GM18868 (cell line): Measurements from ENCODE around the gene PARD3.
"Not testable (repeated sequence)": the region's sequence is repeated elsewhere in the genome, so short reads cannot be mapped to it uniquely, and the experiment has no call there.

ENCODE experiments used
- ATAC-seq: cut with Tn5 transposase; IDR thresholded peaks from one replicate; pipeline ENCODE4 v1.9.1; 2021; ENCODE audit warnings: mild to moderate bottlenecking, moderate library complexity; ENCODE audit not compliant: unreplicated experiment

PARD3 gene

DNA sequence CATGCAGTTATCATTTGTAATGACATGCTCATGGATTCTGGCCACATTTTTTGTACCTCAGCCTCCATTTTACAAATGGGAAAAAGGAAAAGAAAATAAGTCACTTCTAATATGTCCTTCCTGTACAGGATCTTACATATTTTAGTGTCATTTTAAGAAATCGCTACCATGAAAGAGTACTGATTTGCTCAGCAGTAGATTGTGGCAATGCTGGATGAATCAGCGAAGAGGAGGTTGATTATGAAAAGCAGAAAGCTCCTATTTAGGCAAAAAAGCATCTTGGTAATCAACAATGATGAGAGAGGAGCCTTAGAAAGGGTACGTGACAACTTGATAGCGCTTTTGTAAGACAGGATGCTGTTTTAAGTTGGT lies 522.9 kb downstream of the PARD3 start:
- ATAC-seq: no peak

DNA sequence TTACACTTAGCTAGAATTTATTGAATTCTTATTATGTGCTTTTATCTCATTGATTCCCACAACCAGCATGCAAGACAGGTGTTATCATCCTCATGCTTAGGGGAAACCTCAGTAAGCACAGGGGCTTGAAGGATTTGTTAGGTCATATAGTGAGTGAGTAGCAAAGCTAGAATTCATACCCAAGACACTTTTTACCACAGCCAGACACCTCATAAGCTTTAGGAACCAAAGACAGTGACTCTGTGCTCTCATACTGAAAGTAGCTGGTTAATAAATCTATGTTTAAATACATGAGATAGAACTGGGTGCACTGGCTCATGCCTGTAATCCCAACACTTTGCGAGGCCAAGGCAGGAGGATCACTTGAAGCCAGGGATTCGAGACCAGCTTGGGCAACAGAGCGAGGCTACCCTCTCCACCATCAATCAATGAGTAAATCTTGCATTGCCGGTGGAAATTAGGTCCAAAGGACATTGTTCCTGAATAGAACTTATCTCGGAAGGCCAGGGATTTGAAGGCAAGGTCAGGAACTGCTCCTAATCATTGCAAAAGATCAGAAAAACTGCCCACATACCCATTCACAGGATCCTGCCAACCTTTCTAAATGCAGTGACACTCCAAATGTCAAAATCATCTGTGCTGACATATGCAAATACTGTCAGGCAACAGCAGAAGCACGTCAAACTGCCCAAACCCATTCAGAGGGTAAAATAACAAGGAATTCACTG lies 523.5 kb downstream of the PARD3 start:
- ATAC-seq: no peak

DNA sequence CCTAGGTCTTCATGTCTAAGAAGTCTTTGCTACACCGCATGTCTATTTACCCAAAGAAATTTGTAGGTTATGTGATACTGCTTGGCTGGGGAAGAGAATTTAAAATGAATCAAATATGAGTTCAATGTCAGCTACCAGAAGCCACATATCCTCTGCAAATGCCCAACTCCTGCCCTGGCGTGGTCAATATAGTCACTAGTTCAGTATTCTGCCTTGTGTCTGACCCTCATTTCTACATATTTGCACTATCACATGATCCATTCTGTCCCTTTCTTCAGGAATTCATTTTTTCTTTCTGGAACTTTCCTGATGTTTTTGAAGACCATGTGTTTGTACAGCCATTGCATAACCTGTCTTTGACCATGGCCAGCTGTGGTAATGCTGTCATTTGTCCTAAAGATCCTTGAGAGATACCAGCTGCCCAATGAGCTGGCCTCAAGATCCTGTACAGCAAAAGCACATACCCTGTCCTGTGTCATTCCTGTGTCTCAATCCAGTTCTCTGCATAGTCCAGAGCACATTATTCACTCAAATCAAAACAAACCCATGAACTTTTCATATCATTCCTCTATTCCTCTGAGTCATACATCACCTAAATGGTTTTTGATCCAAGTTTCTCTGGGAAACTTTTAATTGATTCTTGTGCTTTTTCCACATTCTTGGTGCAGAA lies 524.5 kb downstream of the PARD3 start:
- ATAC-seq: no peak

DNA sequence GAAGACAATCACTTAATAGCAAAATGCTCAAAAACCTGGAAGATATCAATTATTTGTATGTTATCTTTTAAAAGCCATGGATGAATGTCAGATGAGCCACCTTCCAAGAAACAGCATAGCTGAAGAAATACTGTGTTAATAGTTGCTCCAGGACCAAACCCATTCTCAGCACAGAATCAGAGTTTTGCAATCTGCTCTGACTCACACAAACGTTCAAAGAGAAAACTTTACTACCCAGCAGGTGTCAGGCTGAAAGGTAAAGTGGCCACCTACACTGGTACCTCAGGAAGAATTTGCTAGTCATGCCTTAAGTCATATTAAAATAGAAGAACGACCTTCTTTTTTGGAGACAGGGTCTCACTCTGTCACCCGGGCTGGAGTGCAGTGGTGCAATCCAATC lies 526.5 kb downstream of the PARD3 start:
- ATAC-seq: no peak

DNA sequence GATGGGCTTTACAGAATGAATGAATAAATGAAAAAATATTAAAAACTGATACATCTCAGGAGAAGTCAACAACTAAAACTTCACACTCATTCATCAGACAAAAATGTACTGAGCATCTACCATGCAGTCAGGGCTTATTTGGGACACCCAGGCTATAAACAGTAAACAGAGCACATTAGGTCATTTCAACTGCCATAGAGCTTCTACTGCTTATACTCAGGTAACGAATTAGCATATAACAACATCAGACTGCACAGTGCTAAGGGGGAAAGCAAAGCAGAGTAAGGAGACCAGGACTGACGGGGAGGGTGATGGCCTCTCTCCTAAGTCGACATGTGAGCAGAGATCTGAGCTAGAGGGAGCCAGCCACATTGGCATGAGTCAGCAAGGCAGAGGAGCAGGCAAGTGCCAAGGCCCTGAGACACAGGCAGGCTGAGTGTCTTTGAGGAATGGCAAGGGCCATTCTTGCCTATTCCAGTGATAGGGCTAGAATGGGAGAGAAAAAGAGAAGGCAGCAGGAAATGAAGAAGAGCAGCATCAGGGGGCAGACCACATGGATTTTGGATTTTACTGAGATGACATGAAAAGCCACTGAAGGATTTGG lies 528.9 kb downstream of the PARD3 start:
- no peak for ATAC-seq

DNA sequence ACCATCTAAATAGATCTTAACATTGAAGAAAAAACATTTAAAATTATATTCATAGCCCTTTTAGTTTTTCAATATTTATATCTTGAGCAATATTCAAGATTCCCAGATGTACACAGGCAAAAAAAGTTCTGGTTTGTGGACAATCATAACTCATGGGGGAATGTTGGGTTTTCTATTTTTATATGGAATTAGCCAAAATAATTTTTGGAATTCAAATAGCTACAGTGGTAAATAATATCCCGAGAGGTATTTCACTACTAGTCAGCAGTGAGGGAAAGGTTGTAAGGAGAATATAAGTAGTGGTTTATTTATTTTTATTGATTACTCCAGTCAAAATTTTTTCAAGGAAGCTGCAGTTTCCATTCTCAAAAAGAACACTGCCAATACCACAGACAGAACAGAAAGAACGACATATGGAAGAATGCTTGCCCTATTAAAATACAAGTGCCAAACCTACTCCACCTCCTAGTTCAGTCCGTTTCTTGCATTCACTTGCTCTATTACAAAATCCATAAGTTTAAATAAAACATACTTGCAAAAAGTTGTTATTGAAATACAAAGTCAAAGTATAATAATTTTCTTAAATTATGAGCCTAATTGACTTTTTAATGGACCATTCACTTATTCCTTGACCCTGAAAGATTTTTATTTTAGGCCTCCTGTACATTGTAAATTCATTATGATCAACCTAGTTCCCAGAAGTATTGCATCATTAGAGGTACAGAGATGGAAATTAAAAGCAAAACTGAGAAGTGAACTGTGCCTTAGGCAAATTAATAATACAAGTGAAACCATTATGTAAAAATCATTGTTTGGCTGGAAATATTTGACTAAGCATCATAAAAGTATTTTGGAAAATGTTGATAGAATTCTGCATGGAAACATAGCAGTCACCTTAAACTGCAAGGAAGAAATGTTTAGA lies 533.2 kb downstream of the PARD3 start:
- peak; percentile 55 for ATAC-seq

DNA sequence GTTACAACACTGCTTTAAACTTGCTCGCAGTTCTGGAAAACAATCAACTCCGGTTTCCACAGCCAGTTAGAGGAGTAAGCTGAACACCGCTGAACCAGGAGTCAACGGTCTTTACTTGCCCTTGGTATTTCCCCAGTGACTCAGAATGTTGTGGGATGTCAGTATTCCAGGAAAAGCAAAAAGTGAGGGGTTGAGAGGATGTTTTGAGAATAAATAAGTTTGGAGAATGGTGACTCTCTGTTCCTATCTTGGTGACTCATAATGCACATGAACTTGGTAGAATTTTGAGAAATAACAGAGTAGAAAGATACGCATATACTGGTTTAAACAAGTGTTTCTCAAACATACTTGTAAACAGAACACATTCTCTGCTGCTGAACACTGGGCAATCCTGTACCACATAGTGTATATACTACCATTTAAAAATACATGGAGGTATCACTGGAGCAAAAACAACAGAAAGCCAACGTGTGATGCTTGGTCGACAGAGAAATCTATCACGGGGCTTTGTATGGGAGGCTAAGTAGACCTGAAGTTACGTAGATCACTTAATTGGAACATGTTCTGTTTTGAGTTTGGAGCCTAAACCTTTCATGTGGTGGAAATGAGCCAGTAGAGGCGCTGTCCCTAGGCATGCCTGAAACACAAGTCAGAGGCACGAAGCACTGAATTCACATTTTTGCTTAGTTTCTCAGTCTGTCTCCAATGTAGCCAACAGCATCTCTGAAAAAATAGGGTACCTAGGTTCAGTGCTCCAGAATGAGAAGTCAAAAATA lies 534.3 kb downstream of the PARD3 start:
- no peak for ATAC-seq

DNA sequence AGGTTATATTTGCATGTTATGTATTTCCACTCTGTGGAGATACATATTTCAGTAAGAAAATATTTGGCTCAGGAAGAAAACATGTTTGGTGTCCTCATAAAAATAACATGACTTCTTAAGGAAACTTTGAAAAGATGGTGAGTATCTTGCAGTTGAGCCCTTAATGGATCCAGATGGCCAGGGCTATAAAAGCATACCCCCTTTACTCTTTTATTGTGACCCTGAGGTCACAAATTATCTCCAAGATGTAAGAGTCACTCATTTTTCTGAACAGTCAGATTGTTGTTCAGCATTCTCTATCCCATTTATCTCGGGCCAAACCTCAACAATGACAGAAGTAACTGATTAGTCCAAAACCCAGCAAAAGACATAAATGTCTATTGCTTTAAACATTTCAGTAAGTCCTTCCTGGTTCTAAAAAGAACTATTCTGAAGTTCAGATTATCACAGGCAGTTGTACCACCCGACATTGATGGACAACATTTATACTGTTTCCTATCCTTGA lies 539.4 kb downstream of the PARD3 start:
- no peak for ATAC-seq

DNA sequence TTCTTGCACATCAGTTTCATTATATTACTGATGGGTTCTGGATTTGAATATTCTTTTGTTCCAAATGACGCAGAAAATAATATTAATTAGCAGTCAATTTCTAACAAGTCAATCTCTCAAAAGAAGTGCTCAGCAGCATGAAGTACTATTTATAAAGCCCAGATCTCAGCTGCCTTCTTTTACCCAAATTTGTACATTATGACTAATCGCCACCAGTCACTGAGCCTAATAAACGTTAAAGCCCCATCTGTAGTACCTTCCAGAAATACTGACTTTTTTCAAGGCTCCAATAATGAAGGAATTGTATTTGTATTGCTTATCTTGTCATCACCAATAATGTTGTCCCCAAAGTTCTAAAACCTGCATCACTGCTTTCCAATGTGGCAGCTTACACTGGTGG lies 540.2 kb downstream of the PARD3 start:
- ATAC-seq: no peak

DNA sequence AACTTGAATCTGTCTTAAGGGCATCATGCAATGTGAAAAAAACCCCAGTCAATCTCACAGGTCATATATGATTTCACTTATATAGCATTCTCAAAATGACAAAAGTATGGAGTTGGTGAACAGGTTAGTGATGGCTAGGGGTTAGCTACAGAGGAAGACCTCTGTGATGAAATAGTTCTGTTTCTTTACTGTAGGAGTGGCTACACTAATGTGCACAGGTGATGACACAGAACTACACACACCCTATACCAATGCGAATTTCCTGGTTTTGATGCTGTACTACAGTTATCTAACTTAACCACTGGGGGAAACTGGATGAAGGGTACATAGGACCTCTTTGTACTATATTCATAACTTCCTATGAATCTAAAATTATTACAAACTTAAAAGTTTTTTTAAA lies 541.8 kb downstream of the PARD3 start:
- ATAC-seq: no peak

DNA sequence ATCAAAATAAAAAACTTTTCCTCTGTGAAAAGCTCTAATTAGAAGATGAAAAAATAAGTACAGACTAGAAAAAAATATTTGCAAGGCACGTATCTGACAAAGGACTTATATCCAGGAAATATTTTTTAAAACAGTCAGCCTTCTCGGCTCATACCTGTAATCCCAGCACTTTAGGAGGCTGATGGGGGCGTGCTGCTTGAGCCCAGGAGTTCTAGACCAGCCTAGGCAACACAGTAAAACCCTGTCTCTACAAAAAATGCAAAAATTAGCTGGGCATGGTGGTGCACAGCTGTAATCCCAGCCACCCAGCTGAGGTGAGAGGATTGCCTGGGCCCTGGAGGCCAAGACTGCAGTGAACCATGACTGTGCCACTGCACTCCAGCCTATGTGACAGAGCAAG lies 542.8 kb downstream of the PARD3 start:
- ATAC-seq: no peak

DNA sequence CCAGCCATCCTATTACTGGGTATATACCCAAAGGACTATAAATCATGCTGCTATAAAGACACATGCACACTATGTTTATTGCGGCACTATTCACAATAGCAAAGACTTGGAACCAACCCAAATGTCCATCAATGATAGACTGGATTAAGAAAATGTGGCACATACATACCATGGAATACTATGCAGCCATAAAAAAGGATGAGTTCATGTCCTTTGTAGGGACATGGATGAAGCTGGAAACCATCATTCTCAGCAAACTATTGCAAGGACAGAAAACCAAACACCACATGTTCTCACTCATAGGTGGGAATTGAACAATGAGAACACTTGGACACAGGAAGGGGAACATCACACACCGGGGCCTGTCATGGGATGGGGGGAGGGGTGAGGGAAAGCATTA lies 546.7 kb downstream of the PARD3 start:
- ATAC-seq: not testable (repeated sequence)

DNA sequence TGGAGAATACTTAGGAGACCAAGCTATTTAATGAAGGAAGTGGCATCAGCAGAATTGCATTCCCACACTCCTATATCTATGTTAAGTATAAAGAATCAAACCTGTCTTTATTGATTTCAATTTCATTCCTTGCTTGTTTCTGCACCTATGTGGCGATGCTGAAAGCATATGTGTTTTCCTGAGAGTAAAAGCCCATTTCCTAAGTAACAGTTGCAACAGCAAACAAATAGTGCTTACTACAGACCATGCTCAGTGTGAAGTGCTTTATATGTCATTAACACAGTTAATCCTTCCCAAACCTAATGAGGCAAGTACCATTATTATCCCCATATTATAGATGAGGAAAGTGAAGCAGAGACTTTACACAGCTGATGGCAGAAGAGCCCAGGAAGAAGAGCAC lies 552.1 kb downstream of the PARD3 start:
- ATAC-seq: no peak

DNA sequence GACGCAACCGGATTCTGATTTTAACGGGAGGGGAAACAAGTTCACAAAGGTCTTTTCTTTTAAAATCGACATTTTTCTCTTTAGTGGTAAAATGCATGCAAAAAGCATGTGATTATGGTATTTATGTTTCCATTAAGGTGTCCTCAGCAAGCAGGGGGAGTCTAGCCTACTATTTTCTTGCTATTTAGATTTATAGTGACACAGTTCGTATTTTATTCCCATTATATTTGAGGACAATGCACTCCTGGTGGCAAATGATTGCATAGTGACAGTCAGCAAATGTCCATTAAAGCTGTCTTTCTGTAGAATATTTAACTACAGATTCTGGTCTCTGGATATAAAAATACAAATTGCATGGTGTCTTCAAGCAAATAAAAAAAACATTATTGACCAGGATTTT lies 554.2 kb downstream of the PARD3 start:
- no peak for ATAC-seq

DNA sequence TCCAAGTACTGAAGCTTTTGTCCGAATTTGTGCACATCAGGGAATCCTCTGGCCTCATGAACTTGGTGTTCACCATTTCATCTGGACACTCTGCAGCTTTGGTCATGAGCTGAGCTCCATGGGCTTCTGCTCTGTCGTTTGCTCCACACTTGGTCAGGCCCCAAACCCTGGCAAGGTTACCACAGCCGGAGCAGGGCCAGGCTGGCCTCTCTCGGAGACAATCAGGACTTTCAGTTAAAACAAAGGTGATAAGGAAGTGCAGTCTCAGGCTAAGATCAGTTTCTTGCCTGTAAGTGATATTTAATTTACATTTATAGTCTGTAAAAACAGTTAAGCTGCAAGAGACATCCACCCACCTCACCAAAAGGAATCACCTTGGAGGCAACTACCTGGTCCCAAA lies 558.9 kb downstream of the PARD3 start:
- ATAC-seq: no peak

DNA sequence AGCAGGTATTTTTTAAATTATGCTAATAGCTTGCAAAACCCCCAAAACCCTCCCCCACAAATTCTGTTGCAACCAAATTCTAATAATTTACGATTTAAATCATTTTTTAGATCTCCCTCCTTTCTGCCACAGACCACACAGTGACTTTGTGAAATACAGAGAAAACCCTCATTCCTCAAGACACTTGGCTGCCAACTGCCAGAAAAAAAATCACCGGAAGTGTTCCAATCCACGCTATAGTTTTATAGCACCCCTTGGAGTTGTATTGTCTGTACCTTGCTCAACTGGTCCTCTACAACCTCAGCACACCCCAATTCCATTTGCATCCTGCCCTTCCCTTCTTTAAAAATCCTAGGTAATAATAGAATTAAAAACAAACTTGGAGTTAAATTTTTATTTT lies 560.1 kb downstream of the PARD3 start:
- no peak for ATAC-seq

DNA sequence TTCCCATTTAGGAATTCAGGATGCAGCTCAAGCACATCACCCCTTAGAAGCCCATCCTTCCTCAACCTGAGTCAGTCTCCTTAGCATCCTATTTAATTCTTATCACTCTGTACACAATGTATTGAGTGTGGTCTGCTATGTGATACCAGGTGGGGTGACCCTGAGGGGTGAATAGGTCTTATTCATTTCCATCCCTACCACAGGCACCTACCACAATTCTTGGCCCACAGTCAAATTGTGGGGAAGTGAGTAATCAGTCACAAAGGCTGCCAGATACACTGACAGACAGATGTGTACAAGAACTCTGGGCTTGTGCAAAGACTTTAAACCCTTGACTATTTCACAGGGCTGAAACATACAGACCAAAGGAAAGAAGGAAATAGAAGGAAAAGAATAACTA lies 560.5 kb downstream of the PARD3 start:
- peak; percentile 51 for ATAC-seq

DNA sequence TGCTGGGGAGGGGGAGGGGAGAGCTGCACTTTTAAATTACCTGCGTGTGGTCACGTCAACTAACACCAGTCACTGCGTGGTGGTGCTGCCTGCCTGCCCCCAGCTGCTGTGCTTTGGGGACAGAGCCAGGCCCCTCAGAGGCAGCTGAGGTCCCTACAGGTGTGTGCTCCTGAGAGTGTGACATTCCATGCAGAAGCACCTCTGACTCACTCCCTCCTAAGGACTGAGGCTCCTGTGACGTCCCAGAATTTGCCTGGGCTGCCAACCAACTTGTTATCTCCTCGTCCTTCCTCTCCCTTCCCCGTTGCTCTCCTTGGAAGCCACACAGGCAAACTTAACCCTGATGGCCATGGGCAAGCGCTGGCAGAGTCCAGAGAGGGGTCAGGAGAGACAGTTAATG lies 563.0 kb downstream of the PARD3 start:
- ATAC-seq: no peak

DNA sequence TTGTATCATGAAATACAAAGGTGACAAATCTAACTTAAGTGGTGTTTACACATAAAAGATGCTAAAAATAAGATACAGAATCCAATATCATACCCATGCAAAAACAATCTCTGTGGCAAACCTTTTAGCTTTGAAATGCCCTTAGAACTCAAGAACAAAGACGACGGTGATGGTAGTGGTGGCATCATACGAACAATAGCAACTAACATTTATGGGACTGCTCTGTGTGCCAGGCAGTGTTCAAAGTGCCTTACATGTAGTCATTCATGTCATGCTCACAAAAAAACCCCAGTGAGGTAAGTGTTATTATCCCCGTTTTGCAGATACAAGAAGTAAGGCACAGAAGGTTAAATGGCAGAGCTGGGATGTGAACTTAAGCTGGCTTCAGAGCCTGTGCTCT lies 563.9 kb downstream of the PARD3 start:
- ATAC-seq: no peak

DNA sequence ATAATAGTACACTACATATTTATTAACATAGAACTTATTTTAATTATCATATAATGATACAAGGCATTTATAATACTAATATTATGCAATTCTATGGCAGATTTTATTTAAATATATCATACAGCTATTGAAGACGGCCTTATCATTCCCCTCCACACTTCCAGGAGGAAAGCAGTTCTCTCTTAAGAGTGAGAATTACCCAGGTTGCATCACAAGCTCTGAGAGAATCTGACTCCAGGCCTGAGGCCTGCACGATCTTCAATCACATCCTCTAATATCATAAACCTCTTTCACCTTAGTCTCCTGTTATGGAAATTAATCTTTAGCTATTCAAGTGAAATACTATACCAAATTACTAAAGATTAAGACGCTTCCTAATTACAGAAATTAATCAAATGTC lies 564.4 kb downstream of the PARD3 start:
- ATAC-seq: no peak
